Transverse colon (tissue), 4 donors: ENCODE measurements around the gene FKBP4.

Experiments
- CTCF ChIP-seq, 5 experiments: fragments of 200-600 bp in 3 of 5; fragments of 450-650 bp in 2 of 5; sonication (generic) in 3 of 5; IDR thresholded peaks; 1 replicate in 2 of 5; 2 replicates in 3 of 5; pipeline ENCODE4 v1.5.1; 2016 to 2017; ENCODE audit warnings: antibody characterized with exemption in 5 of 5, inconsistent platforms in 3 of 5, mild to moderate bottlenecking in 2 of 5, moderate library complexity in 1 of 5
- POLR2A ChIP-seq: fragments of 450-650 bp; IDR thresholded peaks from one replicate; pipeline ENCODE4 v1.6.1; 2016; ENCODE audit warnings: antibody characterized with exemption, mild to moderate bottlenecking, moderate library complexity
- POLR2AphosphoS5 ChIP-seq, 3 donors: sonication (generic); formaldehyde crosslinking; IDR thresholded peaks; one replicate each; pipeline ENCODE4 v1.6.1; 2016; ENCODE audit warnings: antibody characterized with exemption in 3 of 3

GRCh38 chr12:2806700-2807099, 11.9 kb downstream of the FKBP4 start:
- TF ChIP-seq CTCF (IDR thresholded peaks at IDR 0.05) (no peak), POLR2A (no peak), POLR2AphosphoS5 (IDR thresholded peaks at IDR 0.05) (no peak)
